Left colon (tissue), 2 donors: ENCODE measurements around the gene TOM1L1. TPM values are rescaled to one million over a fixed set of nuclear protein-coding genes. Genes with fewer than 3 reads are reported as not detected.

Source experiments
- ATAC-seq: fragments of 200-7000 bp; cut with Tn5 transposase; one replicate; pipeline ENCODE4 v1.9.1; 2020; ENCODE audit warnings: mild to moderate bottlenecking, moderate library complexity
- DNase-seq, 2 donors: peaks; one replicate each; pipeline ENCODE4 v3.0.0-alpha.2; 2020
- intact Hi-C, 2 donors: fragments of 100-400 bp; cut with DNase I in 1 of 2; cut with micrococcal nuclease in 1 of 2; formaldehyde crosslinking; loops; one replicate each; pipeline versions ENCODE4 v1.11.2 to v1.14.0; 2022; cut with DNase I, micrococcal nuclease
- total RNA-seq, 2 donors: library from RNA; stranded (reverse); fragmentation: NEBNext Ultra II Directional; extraction: Animal tissue kit (Norgen Biotek cat#: 25700); gene quantifications; one replicate each; pipeline ENCODE4 v1.2.1, GENCODE V29; 2021
- donor health status: DM: no; HTN: no; CAD: no.
- donor health status: DM: yes; HTN: yes; CAD: no.

TOM1L1 gene
- total RNA-seq, 2 donors from 2014 or later = 64.0 to 69.1 TPM

DNA sequence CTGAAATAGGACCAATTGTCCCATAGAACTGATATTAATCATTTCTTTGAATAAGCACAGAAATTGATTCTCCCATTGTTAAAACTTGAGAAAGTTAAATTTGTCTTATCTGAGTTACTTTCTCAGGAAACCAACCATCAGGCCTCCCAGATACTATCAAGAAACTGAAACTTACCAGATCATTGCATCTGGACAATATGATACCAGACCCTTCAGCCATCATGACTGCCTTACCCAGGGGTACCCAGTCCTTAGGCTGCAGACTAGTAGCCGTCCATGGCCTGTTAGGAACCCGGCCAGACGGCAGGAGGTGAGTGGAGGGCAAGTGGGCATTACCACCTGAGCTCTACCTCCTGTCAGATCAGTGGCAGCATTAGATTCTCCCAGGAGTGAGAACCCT, 75.7 kb downstream of the TOM1L1 start:
- ATAC-seq (no peak), DNase-seq (no peak)
- intact Hi-C loops = no loop called here

DNA sequence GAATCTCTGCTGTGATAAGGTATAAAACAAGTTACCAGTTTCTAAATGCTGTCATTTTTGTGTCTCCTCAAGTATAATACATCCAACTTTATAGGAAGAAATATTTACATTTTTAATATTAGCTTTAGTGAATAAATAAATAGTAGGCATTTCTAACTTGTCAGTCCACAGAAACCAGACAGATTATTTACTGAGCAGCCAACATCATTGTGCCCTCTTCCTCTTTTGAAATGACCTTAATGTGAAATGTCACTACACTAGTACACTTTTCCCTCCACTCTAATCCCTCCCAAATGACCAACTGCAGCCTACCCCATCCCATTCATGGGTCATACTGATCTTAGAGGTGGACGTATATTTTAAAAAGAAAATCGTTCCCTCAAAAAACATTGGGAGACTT, 77.1 kb downstream of the TOM1L1 start:
- DNase-seq (no peak), ATAC-seq (no peak)
- intact Hi-C loops = no loop called here

DNA sequence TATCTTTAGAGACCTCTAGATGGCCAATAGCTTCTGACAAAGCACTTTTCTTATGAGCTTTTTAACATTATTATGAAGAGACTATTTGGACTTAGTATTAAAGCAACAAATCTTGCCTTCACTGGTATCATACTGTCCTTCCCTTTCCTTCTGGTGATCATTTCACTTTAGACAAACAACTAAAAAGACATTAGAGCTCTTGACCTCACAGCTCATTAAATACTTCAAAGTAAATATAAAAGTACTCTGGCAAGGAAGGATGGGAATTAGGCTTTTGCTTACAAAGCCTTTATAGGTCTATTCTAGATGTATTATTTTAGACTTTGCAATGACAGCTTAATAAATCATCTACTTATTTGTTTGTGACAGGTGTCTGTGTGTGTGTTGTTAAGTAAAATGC, 79.0 kb downstream of the TOM1L1 start:
- intact Hi-C loops = loop anchor here in 1 of 2 donors (10.0 kb wide), 1 partner anchor 535 kb away; the partner anchor contains the start of gene SMIM36
- DNase-seq (no peak), ATAC-seq (no peak)

DNA sequence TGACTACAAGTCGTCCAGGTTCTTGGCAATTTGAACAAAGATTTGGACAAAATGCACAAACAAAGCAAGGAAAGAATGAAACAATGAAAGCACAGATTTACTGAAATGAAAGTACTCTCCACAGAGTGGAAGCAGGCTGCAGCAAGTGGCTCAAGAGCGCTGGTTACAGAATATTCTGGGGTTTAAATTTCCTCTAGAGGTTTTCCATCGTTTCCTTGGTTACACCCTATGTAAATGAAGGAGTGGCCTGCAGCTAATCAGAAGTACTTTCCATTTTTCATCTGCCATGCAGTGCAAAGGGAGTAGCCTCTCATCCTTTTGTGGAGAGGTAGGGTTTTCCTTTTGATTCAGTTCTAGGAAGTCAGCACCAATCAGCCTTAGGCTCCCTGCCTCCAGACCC, 79.7 kb downstream of the TOM1L1 start:
- ATAC-seq (no peak), DNase-seq (no peak)
- intact Hi-C loops = loop anchor here in 1 of 2 donors (10.0 kb wide), 1 partner anchor 534 kb away; the partner anchor contains the start of gene SMIM36

DNA sequence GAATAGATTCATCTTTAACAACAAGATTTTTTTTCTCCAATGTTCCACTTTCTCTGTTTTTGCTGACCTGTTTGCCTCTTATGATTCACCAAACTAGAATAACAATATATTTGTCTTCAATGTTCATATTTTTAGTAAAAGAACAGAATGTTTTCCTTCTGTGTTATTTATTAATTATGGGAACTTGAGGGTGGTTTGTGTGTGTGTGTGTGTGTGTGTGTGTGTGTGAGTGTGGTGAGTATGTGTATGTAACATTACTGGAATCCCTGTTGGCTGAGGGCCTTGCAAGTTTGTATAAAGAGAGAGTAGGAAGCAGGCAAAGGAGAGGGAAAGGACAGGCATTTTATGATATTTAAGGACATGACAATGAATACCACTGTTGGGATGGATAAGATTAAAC, 81.7 kb downstream of the TOM1L1 start:
- intact Hi-C loops = loop anchor here in 1 of 2 donors (10.0 kb wide), 1 partner anchor 532 kb away; the partner anchor contains the start of gene SMIM36
- DNase-seq (no peak), ATAC-seq (no peak)

DNA sequence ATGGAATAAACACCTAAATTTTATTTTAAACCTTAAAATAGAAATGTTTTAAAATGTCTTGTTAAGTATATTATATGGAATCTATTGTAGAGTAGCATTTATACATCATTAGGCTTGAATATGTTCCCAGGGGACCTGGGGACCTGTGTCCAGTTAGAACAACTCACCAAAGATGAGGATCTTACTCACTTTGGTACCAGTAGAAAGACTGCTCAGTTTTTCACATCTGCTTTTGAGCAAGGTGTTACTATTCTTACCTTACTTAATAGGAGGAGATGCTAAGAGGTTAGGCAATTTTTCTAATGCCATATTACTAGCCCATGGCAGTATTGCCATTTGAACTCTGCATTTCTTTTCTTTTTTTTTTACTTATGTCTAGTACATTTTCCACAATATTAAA, 82.6 kb downstream of the TOM1L1 start:
- intact Hi-C loops = loop anchor here in 1 of 2 donors (10.0 kb wide), 1 partner anchor 532 kb away; the partner anchor contains the start of gene SMIM36
- ATAC-seq = no peak
- DNase-seq = no peak

DNA sequence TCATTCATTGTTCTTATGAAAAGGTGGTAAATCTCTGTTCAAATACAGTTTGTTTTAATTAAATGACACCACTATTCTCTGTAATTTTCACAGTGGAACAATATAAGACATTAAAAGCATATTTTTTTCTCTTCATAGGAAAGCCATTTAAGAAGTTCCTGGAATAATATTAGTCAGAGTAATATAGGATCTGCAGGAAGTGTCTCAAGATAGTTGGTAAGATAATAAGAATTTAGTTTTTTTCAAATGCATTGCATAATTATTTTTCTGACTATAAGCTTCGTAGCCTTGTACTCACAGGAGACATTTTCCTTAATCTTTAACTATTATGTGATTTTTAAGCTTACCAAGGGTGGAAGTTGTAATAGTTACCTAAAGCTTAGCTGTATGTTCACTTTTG, 84.8 kb downstream of the TOM1L1 start:
- no peak for ATAC-seq
- no peak for DNase-seq
- intact Hi-C loops = loop anchor here in 1 of 2 donors (10.0 kb wide), 1 partner anchor 529 kb away; the partner anchor contains the start of gene SMIM36

DNA sequence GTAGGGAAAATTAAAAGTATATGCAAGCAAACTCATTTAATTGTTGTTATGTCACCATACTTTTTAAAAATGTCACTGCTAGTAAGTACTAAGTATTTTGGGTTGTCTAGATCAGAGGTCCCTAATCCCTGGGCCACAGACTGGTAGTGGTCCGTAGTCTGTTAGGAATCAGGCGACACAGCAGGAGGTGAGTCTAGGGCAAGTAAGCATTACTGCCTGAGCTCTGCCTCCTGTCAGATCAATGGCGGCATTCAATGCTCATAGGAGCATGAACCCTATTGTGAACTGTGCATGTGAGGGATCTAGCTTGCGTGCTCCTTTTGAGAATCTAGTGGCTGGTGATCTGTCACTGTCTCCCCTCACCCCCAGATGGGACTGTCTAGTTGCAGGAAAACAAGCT, 89.5 kb downstream of the TOM1L1 start:
- ATAC-seq = no peak
- no peak for DNase-seq
- intact Hi-C loops = loop anchor here in 1 of 2 donors (5.0 to 10.0 kb wide), 3 partner anchors 245 to 357 kb away; no protein-coding TSS in a partner anchor

DNA sequence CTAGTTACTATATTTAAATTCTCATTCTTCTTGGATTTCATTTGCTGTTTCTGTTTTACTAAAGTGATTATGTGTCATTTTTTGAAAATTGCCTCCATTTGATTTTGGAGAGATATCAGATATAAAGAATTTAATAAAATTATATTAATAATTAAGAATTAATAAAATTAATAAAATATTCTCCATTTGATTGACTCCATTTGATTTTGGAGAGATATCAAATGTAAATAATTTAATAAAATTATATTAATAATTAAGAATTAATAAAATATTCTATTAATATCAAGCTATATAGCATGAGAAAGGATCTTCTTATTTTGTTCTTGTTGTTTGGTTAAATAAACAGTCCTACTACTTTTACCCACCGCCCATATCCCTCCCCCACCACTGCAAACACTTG, 90.9 kb downstream of the TOM1L1 start:
- intact Hi-C loops = loop anchor here in 1 of 2 donors (5.0 to 10.0 kb wide), 3 partner anchors 243 to 356 kb away; no protein-coding TSS in a partner anchor
- ATAC-seq = no peak
- DNase-seq = no peak

DNA sequence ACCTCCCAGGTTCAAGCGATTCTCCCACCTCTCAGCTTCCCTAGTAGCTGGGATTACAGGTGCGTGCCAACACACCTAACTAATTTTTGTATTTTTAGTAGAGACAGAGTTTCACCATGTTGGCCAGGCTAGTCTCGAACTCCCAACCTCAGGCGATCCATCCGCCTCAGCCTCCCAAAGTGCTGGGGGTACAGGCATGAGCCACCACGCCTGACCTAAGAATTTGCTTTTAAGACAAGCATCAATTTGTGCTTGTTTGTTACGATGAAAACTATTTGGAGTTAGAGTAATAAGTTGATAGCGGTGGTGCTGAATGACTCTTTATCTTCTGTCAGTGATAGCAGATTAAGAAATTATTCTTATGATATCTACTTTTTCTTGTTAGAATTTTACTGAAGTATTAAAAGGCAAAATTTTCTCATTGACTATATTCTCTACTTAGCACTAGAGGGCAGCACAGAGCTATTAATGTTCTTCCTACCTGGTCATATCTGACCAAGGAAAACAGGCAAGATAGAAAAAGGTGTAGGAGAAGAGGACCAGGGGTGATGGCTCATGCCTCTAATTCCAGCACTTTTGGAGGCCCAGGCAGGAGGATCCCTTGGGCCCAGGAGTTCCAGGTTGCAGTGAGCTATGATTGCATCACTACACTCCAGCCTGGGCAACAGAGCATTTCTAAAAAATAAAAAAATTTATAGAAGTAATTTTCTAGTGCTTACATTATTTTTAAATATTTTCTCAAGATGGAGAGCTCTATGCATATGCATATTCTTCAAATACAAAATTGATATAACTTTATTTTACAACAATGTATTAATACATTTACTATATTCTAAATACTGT, 92.4 kb downstream of the TOM1L1 start:
- ATAC-seq (peak; percentile 72), DNase-seq (no peak)
- intact Hi-C loops = loop anchor here in 1 of 2 donors (5.0 to 10.0 kb wide), 3 partner anchors 242 to 354 kb away; no protein-coding TSS in a partner anchor

DNA sequence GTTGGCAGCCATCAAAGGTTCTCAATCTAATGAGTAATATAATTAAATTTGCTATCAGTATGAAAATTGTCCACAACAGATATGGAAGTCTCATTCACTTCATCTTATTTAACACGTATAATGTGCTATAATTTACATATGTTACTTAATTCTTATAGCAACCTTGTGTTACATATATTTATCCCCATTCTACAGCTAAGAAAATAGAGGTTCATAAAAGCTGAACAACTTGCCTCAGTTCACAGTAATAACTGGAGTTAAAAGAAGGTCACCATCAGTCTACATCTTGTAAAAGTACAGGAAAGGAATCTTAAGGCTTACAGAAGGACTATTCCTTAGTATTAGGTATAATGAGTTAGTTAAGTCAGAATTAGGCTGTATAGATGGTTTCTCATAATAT, 95.8 kb downstream of the TOM1L1 start:
- DNase-seq (no peak), ATAC-seq (no peak)
- intact Hi-C loops = loop anchor here in 1 of 2 donors (10.0 kb wide), 1 partner anchor 238 kb away; no protein-coding TSS in a partner anchor

DNA sequence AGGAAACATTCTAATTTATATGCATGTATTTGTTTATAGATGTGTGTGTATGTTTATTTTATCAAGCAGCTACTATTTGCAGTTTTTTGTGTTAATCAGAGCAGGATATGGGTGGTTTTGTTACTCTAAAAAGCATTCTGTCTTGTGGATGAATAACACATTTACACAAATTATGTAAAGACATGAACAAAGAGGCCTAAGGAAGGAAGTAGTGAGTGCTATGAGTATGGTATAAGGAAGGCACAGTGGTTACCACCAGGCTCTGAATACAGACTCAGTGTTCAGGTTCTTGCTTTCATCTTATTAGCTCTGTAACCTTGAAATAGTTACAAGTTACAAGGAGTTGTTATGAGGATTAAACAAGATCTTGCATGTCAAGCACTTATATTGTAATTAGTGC, 101.8 kb downstream of the TOM1L1 start:
- no peak for ATAC-seq
- intact Hi-C loops = no loop called here
- no peak for DNase-seq

DNA sequence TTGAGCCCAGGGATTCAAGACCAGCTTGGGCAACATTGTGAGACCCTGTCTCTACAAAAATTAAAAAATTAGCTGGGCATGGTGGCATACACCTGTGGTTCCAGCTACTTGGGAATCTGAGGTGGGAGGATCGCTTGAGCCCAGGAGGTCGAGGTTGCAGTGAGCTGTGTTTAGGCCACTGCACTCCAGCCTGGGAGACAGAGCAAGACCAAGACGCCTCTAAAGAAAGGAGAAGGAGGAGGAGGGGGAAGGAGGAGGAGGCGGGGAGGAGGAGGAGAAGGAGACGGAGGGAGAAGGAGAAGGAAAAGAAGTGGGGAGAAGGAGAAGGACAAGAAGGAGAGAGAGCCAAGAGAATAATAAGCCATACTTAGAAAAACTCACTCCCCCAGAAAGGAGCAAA, 103.8 kb downstream of the TOM1L1 start:
- DNase-seq (no peak), ATAC-seq (no peak)
- intact Hi-C loops = no loop called here

DNA sequence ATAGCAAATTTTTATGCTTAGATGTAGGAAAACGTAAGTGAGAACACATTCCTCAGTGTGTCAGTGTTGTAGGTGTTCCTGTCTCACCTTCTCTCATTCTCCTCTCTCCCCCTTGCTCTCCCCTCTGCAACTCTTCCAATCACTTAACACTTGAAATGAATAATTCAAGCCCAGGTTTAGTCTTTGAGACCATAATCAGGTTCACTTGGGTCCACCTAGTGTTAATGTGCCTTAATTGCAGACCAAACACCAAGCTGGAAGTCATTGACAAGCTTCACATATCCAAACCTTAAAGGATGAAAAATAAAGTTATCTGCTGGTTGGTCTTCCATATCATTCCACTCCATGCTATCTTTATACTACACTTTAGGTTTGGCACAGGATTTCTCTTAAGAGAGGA, 104.9 kb downstream of the TOM1L1 start:
- ATAC-seq (no peak), DNase-seq (no peak)
- intact Hi-C loops = no loop called here

Other genes with a start within 250 kb of the TOM1L1 start
- 10 to 100 TPM; 43.6 to 65.7 TPM for gene COX11, start 67.8 kb downstream of the TOM1L1 start, total RNA-seq
- 1 to 10 TPM; 5.2 to 6.9 TPM for gene STXBP4, start 67.9 kb downstream of the TOM1L1 start, total RNA-seq